Measurements from ENCODE around the gene RNU1-2. TPM values are rescaled to one million over a fixed set of nuclear protein-coding genes. Genes with fewer than 3 reads are reported as not detected.
"Not testable (repeated sequence)": the region's sequence is repeated elsewhere in the genome, so short reads cannot be mapped to it uniquely, and the experiment has no call there.

The RNU1-2 gene
- total RNA-seq, 2 donors from 2014 or later = not detected

- not testable (repeated sequence) for H3K27me3 ChIP-seq; H3K27ac ChIP-seq; H3K4me3 ChIP-seq; H3K4me1 ChIP-seq; H3K9me3 ChIP-seq; DNase-seq (ENCODE audit: low spot score); H3K36me3 ChIP-seq
Observed at GRCh38 chr1:16874968-16875765, 20.6 kb upstream of the RNU1-2 start.

DNA sequence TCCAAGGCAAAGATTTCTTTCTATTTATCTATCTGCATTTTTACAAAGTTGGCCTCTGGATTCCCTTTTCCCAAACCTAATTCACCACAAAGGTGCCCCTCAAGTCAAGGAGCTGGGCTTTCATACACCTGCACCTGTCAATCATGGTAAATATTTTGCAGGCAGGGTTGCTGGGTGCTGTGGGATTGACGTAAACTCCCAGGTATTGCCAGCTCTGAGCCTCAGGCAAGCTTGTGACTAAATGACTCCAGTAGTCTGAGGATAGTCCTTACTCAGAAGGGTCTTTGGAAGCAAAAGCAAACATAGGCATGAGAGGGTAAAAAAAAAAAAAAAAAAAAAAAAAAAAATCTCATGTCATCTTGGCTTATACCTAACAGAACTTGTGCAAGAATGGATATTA, 14.0 kb upstream of the RNU1-2 start:
- not testable (repeated sequence) for H3K4me1 ChIP-seq; H3K36me3 ChIP-seq; H3K27me3 ChIP-seq; H3K27ac ChIP-seq; H3K4me3 ChIP-seq; H3K9me3 ChIP-seq; DNase-seq (ENCODE audit: low spot score)

GRCh38 chr1:16882986-16883385, 12.8 kb upstream of the RNU1-2 start:
- no peak overlapping the region for H3K4me3 ChIP-seq
- H3K4me1 ChIP-seq = no peaks in the 10 kb centered on the region
- no peaks in the 10 kb centered on the region for H3K36me3 ChIP-seq
- TF ChIP-seq CTCF (IDR thresholded peaks at IDR 0.05) = no peak
- no peaks in the 10 kb centered on the region for H3K9me3 ChIP-seq
- H3K27me3 ChIP-seq = no peaks in the 10 kb centered on the region
- no peak overlapping the region for H3K27ac ChIP-seq
- DNase-seq (ENCODE audit: low spot score) = no peak

DNA sequence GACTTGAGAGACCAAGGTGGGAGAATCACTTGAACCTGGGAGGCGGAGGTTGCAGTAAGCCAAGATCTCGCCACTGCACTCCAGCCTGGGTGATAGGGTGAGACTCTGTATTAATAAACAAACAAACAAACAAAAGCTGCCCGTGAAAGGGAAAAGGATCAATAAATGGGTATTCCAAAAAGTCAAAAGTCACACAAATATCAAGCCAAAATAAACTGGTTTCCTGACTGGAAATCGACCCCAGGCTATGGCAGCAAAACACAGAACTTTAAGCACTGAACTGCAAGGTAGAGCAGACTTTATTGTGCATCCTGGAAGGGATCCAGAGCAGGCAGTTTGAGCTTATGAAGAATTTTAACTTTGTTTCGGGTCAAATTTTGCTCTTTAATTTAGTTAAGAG, 11.3 kb upstream of the RNU1-2 start:
- not testable (repeated sequence) for H3K27me3 ChIP-seq; H3K9me3 ChIP-seq; H3K36me3 ChIP-seq; H3K4me1 ChIP-seq; H3K4me3 ChIP-seq; H3K27ac ChIP-seq; DNase-seq (ENCODE audit: low spot score)

DNA sequence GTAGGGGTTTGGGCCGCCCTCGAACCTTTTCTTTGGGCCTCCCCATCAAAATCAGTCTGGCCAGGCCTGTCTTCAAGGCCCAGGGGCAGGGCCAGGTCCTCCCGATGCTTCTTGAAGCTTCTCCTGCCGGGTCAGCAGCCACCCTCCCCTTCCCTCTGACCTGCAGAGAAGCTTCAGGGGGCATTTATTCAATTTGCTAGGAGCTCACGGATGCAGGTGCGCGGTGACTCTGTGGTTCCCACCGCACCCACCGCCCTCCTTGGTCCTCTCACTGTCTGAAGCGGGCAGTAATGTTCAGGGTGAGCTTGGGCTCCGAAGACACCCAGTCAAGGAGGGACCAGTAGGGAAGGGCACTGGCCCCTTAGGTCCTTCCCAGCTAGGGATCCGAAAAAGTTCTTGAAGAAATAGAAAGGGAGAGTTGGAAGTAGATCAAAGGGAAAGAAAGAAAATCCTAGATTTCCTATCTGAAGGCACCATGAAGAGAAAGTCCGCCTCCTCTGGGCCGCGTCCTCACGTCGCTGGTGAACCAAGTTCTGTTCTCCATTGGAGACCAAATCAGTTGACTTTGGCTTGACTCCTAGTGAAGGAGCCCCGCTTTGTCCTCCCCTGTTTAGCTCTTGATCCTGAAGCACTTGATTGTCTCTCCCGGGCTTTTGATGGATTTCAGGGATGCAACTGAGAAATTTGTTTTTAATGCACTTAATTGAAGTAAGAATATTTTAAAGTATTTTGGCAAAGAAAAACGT, 8.7 kb upstream of the RNU1-2 start:
- Histone ChIP-seq H3K36me3 (no peaks in the 10 kb centered on the region), H3K27me3 (no peaks in the 10 kb centered on the region), H3K9me3 (no peaks in the 10 kb centered on the region), H3K4me3 (no peak overlapping the region), H3K4me1 (peaks cover 0 to 11% of the 10 kb centered on the region in 2 donors), H3K27ac (no peak overlapping the region)
- DNase-seq (ENCODE audit: low spot score) = no peak
- no peak for TF ChIP-seq CTCF (IDR thresholded peaks at IDR 0.05)

GRCh38 chr1:16888860-16889816, 6.6 kb upstream of the RNU1-2 start:
- H3K27ac ChIP-seq = peak overlapping the region; percentile 80 to 91
- no peaks in the 10 kb centered on the region for H3K27me3 ChIP-seq
- peak in 1 of 2 donors; percentile 62 for TF ChIP-seq CTCF (IDR thresholded peaks at IDR 0.05)
- DNase-seq (ENCODE audit: low spot score) = peak; percentile 85
- H3K4me3 ChIP-seq = peak overlapping the region; percentile 46 to 62
- H3K9me3 ChIP-seq = no peaks in the 10 kb centered on the region
- peaks cover 0 to 11% of the 10 kb centered on the region in 2 donors for H3K4me1 ChIP-seq
- no peaks in the 10 kb centered on the region for H3K36me3 ChIP-seq

GRCh38 chr1:16890539-16891021, 5.2 kb upstream of the RNU1-2 start:
- H3K27ac ChIP-seq; DNase-seq (ENCODE audit: low spot score); H3K36me3 ChIP-seq; H3K9me3 ChIP-seq; H3K4me3 ChIP-seq; H3K27me3 ChIP-seq: not testable (repeated sequence)
- H3K4me1 ChIP-seq = peaks cover 0 to 11% of the 10 kb centered on the region in 2 donors

DNA sequence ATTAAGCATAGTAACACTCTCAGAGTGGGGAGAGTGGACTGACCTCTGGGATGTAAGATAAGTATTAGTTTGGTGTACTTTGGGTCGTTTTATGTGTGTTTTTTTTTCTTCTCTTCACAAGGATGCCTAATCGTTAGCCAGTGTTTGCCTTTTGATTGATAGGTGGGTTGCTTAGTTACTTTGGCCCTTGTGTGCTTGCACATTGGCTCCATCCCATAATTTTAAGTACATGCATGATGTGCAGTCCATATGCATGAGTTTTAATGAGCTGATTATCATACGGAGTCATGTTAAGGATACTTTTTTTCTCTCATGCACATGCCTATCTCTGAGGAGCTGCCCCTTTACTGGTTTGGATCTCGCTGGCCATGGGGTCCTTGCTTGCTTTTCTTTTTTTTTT, 4.7 kb upstream of the RNU1-2 start:
- not testable (repeated sequence) for H3K27ac ChIP-seq; H3K4me3 ChIP-seq; DNase-seq (ENCODE audit: low spot score); H3K36me3 ChIP-seq; H3K27me3 ChIP-seq; H3K9me3 ChIP-seq
- H3K4me1 ChIP-seq = peaks cover 0 to 11% of the 10 kb centered on the region in 2 donors

GRCh38 chr1:16892978-16893525, 2.7 kb upstream of the RNU1-2 start:
- not testable (repeated sequence) for H3K27me3 ChIP-seq; H3K9me3 ChIP-seq; H3K36me3 ChIP-seq; H3K27ac ChIP-seq; DNase-seq (ENCODE audit: low spot score); H3K4me3 ChIP-seq
- H3K4me1 ChIP-seq = peaks cover 0 to 17% of the 10 kb centered on the region in 2 donors

DNA sequence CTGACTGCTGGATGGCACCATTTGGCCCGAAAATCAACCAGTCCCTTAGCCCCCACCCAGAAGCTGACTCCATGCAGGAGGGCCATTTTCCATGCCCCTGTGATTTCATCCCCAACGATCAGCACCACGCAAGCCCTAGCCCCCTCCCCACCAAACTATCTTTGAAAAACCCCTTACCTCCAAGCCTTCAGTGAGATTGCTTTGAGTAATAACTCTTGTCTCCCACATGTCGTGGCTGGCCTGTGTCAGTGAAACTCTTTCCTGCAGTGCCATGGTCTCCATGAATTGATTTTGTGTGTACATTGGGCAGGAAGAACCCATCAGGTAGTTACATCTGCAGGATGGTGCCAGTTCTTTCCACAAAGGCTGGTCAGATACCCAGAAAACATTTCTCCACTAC, 2.0 kb upstream of the RNU1-2 start:
- peaks cover 0 to 15% of the 10 kb centered on the region in 2 donors for H3K4me1 ChIP-seq
- not testable (repeated sequence) for DNase-seq (ENCODE audit: low spot score)

More for the DNA sequence above, 2.0 kb upstream of the RNU1-2 start:
- not testable (repeated sequence) for H3K36me3 ChIP-seq, H3K27me3 ChIP-seq, H3K4me3 ChIP-seq, H3K9me3 ChIP-seq, H3K27ac ChIP-seq
